HEK293 (cell line): ENCODE results near the gene LPP.

Experiments used
- BCL11A ChIP-seq: fragments of 450-650 bp; formaldehyde crosslinking; IDR thresholded peaks from 2 replicates; pipeline ENCODE4 v1.5.1; 2016; ENCODE audit warnings: low read depth, missing biosample characterization, missing genetic modification characterization
- KLF16 ChIP-seq: fragments of 450-650 bp; formaldehyde crosslinking; IDR thresholded peaks from 2 replicates; pipeline ENCODE4 v1.5.1; 2017; ENCODE audit warnings: missing biosample characterization, missing genetic modification characterization
- OVOL3 ChIP-seq: fragments of 450-650 bp; formaldehyde crosslinking; IDR thresholded peaks from 2 replicates; pipeline ENCODE4 v1.5.1; 2016; ENCODE audit warnings: missing biosample characterization, missing genetic modification characterization
- YY1 ChIP-seq: fragments of 450-650 bp; formaldehyde crosslinking; IDR thresholded peaks from 2 replicates; pipeline ENCODE4 v1.5.1; 2018; ENCODE audit warnings: missing biosample characterization, missing genetic modification characterization
- ZBTB17 ChIP-seq: fragments of 450-650 bp; formaldehyde crosslinking; IDR thresholded peaks from 2 replicates; pipeline ENCODE4 v1.5.1; 2016; ENCODE audit warnings: missing biosample characterization, missing genetic modification characterization
- ZBTB7A ChIP-seq: fragments of 450-650 bp; formaldehyde crosslinking; IDR thresholded peaks from 2 replicates; pipeline ENCODE4 v1.5.1; 2016; ENCODE audit warnings: low read depth, missing biosample characterization, missing genetic modification characterization
- ZNF239 ChIP-seq: fragments of 450-650 bp; formaldehyde crosslinking; IDR thresholded peaks from 2 replicates; pipeline ENCODE4 v1.5.1; 2016; ENCODE audit warnings: missing biosample characterization, missing genetic modification characterization
- ZNF366 ChIP-seq: fragments of 450-650 bp; formaldehyde crosslinking; conservative IDR thresholded peaks from 2 replicates; pipeline ENCODE4 v1.5.1; 2016; ENCODE audit warnings: missing biosample characterization, missing genetic modification characterization
- ZNF416 ChIP-seq: fragments of 450-650 bp; formaldehyde crosslinking; IDR thresholded peaks from 2 replicates; pipeline ENCODE4 v1.5.1; 2016; ENCODE audit warnings: missing biosample characterization, missing genetic modification characterization
- ZNF580 ChIP-seq: fragments of 450-650 bp; formaldehyde crosslinking; IDR thresholded peaks from 2 replicates; pipeline ENCODE4 v1.5.1; 2016; ENCODE audit warnings: missing biosample characterization, missing genetic modification characterization
- TF ChIP-seq, protein P1 (sequence below): fragments of 450-650 bp; formaldehyde crosslinking; IDR thresholded peaks from 2 replicates; pipeline ENCODE4 v1.5.1; 2016; ENCODE audit warnings: missing biosample characterization, missing genetic modification characterization
- TF ChIP-seq, protein P2 (sequence below): fragments of 450-650 bp; formaldehyde crosslinking; IDR thresholded peaks from 2 replicates; pipeline ENCODE4 v1.5.1; 2016; ENCODE audit warnings: missing biosample characterization, missing genetic modification characterization, borderline replicate concordance

GRCh38 chr3:188775412-188775811 lies 621.5 kb downstream of the LPP start:
- TF ChIP-seq YY1 (tag by site-specific recombination) (no peak), ZNF580 (tag by site-specific recombination) (no peak), ZBTB17 (no peak), ZNF366 (no peak), ZNF416 (no peak), OVOL3 (no peak), ZNF239 (tag by site-specific recombination) (no peak), BCL11A (tag by site-specific recombination) (no peak), ZBTB7A (tag by site-specific recombination) (no peak), KLF16 (tag by site-specific recombination) (no peak)
- TF ChIP-seq, protein P1, sequence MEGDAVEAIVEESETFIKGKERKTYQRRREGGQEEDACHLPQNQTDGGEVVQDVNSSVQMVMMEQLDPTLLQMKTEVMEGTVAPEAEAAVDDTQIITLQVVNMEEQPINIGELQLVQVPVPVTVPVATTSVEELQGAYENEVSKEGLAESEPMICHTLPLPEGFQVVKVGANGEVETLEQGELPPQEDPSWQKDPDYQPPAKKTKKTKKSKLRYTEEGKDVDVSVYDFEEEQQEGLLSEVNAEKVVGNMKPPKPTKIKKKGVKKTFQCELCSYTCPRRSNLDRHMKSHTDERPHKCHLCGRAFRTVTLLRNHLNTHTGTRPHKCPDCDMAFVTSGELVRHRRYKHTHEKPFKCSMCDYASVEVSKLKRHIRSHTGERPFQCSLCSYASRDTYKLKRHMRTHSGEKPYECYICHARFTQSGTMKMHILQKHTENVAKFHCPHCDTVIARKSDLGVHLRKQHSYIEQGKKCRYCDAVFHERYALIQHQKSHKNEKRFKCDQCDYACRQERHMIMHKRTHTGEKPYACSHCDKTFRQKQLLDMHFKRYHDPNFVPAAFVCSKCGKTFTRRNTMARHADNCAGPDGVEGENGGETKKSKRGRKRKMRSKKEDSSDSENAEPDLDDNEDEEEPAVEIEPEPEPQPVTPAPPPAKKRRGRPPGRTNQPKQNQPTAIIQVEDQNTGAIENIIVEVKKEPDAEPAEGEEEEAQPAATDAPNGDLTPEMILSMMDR (tag by site-specific recombination): no peak
- TF ChIP-seq, protein P2, sequence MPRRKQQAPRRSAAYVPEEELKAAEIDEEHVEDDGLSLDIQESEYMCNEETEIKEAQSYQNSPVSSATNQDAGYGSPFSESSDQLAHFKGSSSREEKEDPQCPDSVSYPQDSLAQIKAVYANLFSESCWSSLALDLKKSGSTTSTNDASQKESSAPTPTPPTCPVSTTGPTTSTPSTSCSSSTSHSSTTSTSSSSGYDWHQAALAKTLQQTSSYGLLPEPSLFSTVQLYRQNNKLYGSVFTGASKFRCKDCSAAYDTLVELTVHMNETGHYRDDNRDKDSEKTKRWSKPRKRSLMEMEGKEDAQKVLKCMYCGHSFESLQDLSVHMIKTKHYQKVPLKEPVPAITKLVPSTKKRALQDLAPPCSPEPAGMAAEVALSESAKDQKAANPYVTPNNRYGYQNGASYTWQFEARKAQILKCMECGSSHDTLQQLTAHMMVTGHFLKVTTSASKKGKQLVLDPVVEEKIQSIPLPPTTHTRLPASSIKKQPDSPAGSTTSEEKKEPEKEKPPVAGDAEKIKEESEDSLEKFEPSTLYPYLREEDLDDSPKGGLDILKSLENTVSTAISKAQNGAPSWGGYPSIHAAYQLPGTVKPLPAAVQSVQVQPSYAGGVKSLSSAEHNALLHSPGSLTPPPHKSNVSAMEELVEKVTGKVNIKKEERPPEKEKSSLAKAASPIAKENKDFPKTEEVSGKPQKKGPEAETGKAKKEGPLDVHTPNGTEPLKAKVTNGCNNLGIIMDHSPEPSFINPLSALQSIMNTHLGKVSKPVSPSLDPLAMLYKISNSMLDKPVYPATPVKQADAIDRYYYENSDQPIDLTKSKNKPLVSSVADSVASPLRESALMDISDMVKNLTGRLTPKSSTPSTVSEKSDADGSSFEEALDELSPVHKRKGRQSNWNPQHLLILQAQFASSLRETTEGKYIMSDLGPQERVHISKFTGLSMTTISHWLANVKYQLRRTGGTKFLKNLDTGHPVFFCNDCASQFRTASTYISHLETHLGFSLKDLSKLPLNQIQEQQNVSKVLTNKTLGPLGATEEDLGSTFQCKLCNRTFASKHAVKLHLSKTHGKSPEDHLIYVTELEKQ (tag by site-specific recombination): no peak
